Body of pancreas (tissue), 4 donors: ENCODE measurements around the gene WDR93.

ENCODE experiments used
- POLR2A ChIP-seq, 3 donors: fragments of 450-650 bp; IDR thresholded peaks; one replicate each; pipeline ENCODE4 v1.6.1; 2016; ENCODE audit warnings: antibody characterized with exemption in 3 of 3, mild to moderate bottlenecking in 2 of 3
- TF ChIP-seq, protein P1 (sequence below), 7 experiments: fragments of 450-650 bp in 4 of 7; fragments of 200-600 bp in 3 of 7; sonication (generic) in 3 of 7; IDR thresholded peaks; one replicate each; pipeline ENCODE4 v1.5.1; 2016 to 2019; ENCODE audit warnings: antibody characterized with exemption in 7 of 7

DNA sequence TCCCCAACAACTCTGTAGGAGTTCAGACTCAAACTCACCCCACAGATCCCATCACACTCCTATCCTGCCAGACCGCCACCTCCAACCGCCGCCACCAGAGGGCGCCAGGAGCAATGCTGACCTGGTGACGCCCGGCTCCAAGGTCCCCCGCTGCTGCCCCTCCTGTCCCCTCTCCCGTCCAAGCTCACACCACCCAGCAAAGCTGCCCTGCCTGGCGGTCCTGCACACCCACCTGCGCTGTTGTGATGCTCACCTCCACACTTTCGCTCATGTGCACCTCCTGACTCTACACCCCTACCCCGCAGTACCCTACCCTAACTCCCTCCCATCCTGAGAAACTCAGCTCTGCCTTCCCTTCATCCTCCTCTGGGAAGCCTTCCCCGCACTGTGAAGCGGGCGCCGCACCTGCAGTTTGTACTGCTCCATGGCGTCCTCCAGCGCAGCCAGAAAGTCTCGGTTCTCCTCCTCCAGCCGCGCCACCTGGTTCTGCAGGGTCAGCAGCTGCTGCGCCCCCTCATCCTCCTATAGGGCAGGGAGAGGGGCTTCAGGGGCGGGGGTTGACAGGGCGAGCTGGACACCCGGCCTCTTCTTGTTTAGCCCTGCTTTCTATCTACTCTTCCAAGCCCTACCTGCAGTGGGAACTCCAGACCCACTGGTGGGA, 43.3 kb upstream of the WDR93 start:
- TF ChIP-seq POLR2A (IDR thresholded peaks at IDR 0.05), result no peak
- TF ChIP-seq, protein P1, sequence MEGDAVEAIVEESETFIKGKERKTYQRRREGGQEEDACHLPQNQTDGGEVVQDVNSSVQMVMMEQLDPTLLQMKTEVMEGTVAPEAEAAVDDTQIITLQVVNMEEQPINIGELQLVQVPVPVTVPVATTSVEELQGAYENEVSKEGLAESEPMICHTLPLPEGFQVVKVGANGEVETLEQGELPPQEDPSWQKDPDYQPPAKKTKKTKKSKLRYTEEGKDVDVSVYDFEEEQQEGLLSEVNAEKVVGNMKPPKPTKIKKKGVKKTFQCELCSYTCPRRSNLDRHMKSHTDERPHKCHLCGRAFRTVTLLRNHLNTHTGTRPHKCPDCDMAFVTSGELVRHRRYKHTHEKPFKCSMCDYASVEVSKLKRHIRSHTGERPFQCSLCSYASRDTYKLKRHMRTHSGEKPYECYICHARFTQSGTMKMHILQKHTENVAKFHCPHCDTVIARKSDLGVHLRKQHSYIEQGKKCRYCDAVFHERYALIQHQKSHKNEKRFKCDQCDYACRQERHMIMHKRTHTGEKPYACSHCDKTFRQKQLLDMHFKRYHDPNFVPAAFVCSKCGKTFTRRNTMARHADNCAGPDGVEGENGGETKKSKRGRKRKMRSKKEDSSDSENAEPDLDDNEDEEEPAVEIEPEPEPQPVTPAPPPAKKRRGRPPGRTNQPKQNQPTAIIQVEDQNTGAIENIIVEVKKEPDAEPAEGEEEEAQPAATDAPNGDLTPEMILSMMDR (IDR thresholded peaks at IDR 0.05), result peak; percentile 79 to 92 (median 86)
